OCI-LY1 (cell line): Measurements from ENCODE around the gene PDLIM4.

Experiments
- H2AFZ ChIP-seq: fragments of 200-600 bp; sonication (generic), shearing (Covaris generic); 2 replicates; pipeline ENCODE4 v1.6.0; 2014; ENCODE audit warnings: antibody characterized with exemption, mild to moderate bottlenecking, low read length
- H3F3A ChIP-seq: fragments of 200-600 bp; sonication (generic), shearing (Covaris generic); 2 replicates; pipeline ENCODE4 v1.6.0; 2014; ENCODE audit warnings: mild to moderate bottlenecking, antibody characterized with exemption, low read length, moderate library complexity; ENCODE audit not compliant: insufficient read depth
- H3K27ac ChIP-seq: fragments of 200-600 bp; sonication (generic); 2 replicates; pipeline ENCODE4 v1.5.1; 2014; ENCODE audit warnings: low read length, mixed run types, mild to moderate bottlenecking, low read depth; ENCODE audit not compliant: poor library complexity, severe bottlenecking
- H3K27me3 ChIP-seq: fragments of 200-600 bp; sonication (generic); 2 replicates; pipeline ENCODE4 v1.6.0; 2014; ENCODE audit warnings: antibody characterized with exemption, mild to moderate bottlenecking, low read length, moderate library complexity; ENCODE audit not compliant: insufficient read depth
- H3K36me3 ChIP-seq: fragments of 200-600 bp; sonication (generic); 2 replicates; pipeline ENCODE4 v1.6.1; 2014; ENCODE audit warnings: mild to moderate bottlenecking, antibody characterized with exemption, low read length, moderate library complexity, mixed read lengths; ENCODE audit not compliant: insufficient read depth
- H3K4me1 ChIP-seq: fragments of 200-600 bp; sonication (generic); 2 replicates; pipeline ENCODE4 v1.5.1; 2014; ENCODE audit warnings: mild to moderate bottlenecking, low read length, moderate library complexity; ENCODE audit not compliant: insufficient read depth, severe bottlenecking
- H3K4me2 ChIP-seq: fragments of 200-600 bp; sonication (generic), shearing (Covaris generic); 2 replicates; pipeline ENCODE4 v1.6.1; 2014; ENCODE audit warnings: low read length
- H3K4me3 ChIP-seq: fragments of 200-600 bp; sonication (generic); 2 replicates; pipeline ENCODE4 v1.5.1; 2014; ENCODE audit warnings: low read length, low read depth, mild to moderate bottlenecking, mixed read lengths; ENCODE audit not compliant: poor library complexity, severe bottlenecking
- H3K79me2 ChIP-seq: fragments of 200-600 bp; shearing (Covaris generic); 2 replicates; pipeline ENCODE4 v1.6.1; 2016; ENCODE audit warnings: mixed run types, low read length, mixed read lengths; ENCODE audit not compliant: insufficient read depth
- H3K9ac ChIP-seq: fragments of 200-600 bp; sonication (generic), shearing (Covaris generic); 2 replicates; pipeline ENCODE4 v1.6.1; 2014; ENCODE audit warnings: mild to moderate bottlenecking, low read length, mixed read lengths
- H3K9me2 ChIP-seq: fragments of 200-600 bp; sonication (generic), shearing (Covaris generic); 2 replicates; pipeline ENCODE4 v1.6.1; 2014; ENCODE audit warnings: low read depth, mild to moderate bottlenecking, low read length, mixed read lengths
- H3K9me3 ChIP-seq: fragments of 200-600 bp; shearing (Covaris generic); 2 replicates; pipeline ENCODE4 v1.6.1; 2014; ENCODE audit warnings: low read length, mixed read lengths
- H4K20me1 ChIP-seq: fragments of 200-600 bp; sonication (generic), shearing (Covaris generic); 2 replicates; pipeline ENCODE4 v1.6.0; 2016; ENCODE audit warnings: mild to moderate bottlenecking, low read length; ENCODE audit not compliant: insufficient read depth
- CTCF ChIP-seq: fragments of 200-600 bp; sonication (generic), shearing (Covaris generic); IDR thresholded peaks from 2 replicates; pipeline ENCODE4 v1.5.1; 2017; ENCODE audit warnings: mild to moderate bottlenecking, antibody characterized with exemption, low read length, moderate library complexity, mixed read lengths
- EZH2 ChIP-seq: fragments of 200-600 bp; sonication (generic), shearing (Covaris generic); IDR thresholded peaks from 2 replicates; pipeline ENCODE4 v1.8.0; 2017; ENCODE audit warnings: borderline replicate concordance, mixed run types, mild to moderate bottlenecking, antibody characterized with exemption, low read length, moderate library complexity, mixed read lengths

Gene PDLIM4

GRCh38 chr5:132296412-132297016, 39.0 kb downstream of the PDLIM4 start:
- H3K4me3 ChIP-seq: no peak overlapping the region
- no peak overlapping the region for H2AFZ ChIP-seq
- no peaks in the 10 kb centered on the region for H3K79me2 ChIP-seq
- H4K20me1 ChIP-seq: no peaks in the 10 kb centered on the region
- no peak overlapping the region for H3K9ac ChIP-seq
- H3K9me2 ChIP-seq: no peaks in the 10 kb centered on the region
- H3F3A ChIP-seq: no peaks in the 10 kb centered on the region
- H3K4me2 ChIP-seq: no peak overlapping the region
- H3K9me3 ChIP-seq: no peaks in the 10 kb centered on the region
- no peak for TF ChIP-seq CTCF
- no peak for TF ChIP-seq EZH2
- H3K4me1 ChIP-seq: peaks cover 17% of the 10 kb centered on the region
- no peaks in the 10 kb centered on the region for H3K27me3 ChIP-seq
- no peak overlapping the region for H3K27ac ChIP-seq
- no peaks in the 10 kb centered on the region for H3K36me3 ChIP-seq

GRCh38 chr5:132297211-132297940, 39.9 kb downstream of the PDLIM4 start:
- Histone ChIP-seq H3K9me3 (no peaks in the 10 kb centered on the region), H3K4me2 (no peak overlapping the region), H3K4me3 (no peak overlapping the region), H3K79me2 (no peaks in the 10 kb centered on the region), H4K20me1 (no peaks in the 10 kb centered on the region), H2AFZ (no peak overlapping the region), H3K27ac (no peak overlapping the region), H3K36me3 (no peaks in the 10 kb centered on the region), H3K4me1 (peaks cover 17% of the 10 kb centered on the region), H3K9ac (no peak overlapping the region), H3F3A (no peaks in the 10 kb centered on the region), H3K27me3 (no peaks in the 10 kb centered on the region), H3K9me2 (no peaks in the 10 kb centered on the region)
- TF ChIP-seq EZH2 (no peak), CTCF (no peak)

- Histone ChIP-seq H2AFZ (no peak overlapping the region), H3F3A (no peaks in the 10 kb centered on the region), H3K79me2 (no peaks in the 10 kb centered on the region), H4K20me1 (no peaks in the 10 kb centered on the region), H3K4me1 (peaks cover 12% of the 10 kb centered on the region), H3K9me2 (no peaks in the 10 kb centered on the region), H3K27ac (no peak overlapping the region), H3K36me3 (no peaks in the 10 kb centered on the region), H3K27me3 (no peaks in the 10 kb centered on the region), H3K4me3 (no peak overlapping the region), H3K4me2 (no peak overlapping the region), H3K9me3 (no peaks in the 10 kb centered on the region), H3K9ac (no peak overlapping the region)
- no peak for TF ChIP-seq EZH2
- TF ChIP-seq CTCF: no peak
These were observed 41.1 kb downstream of the PDLIM4 start for GRCh38 chr5:132298298-132299212.
